Neuronal stem cell (in vitro differentiated cells): ENCODE measurements around the gene PTPRE.

ENCODE experiments used
- DNase-seq: peaks from one replicate; pipeline ENCODE4 v3.0.0-alpha.2; 2013; ENCODE audit warnings: low spot score
- H2AFZ ChIP-seq: one replicate; pipeline ENCODE4 v1.6.1; 2013; ENCODE audit warnings: mild to moderate bottlenecking, low read length, inconsistent platforms
- H2AK5ac ChIP-seq: 2 replicates; pipeline ENCODE4 v1.6.1; 2013; ENCODE audit warnings: low read depth, mild to moderate bottlenecking, inconsistent platforms, low read length, moderate library complexity, mixed read lengths
- H2BK120ac ChIP-seq: 2 replicates; pipeline ENCODE4 v1.6.1; 2013; ENCODE audit warnings: low read depth, mild to moderate bottlenecking, inconsistent platforms, low read length, moderate library complexity, mixed read lengths
- H2BK12ac ChIP-seq: one replicate; pipeline ENCODE4 v1.6.1; 2013; ENCODE audit warnings: low read length, inconsistent platforms
- H2BK15ac ChIP-seq: 2 replicates; pipeline ENCODE4 v1.6.1; 2013; ENCODE audit warnings: mild to moderate bottlenecking, low read length, inconsistent platforms, mixed read lengths
- H2BK5ac ChIP-seq: one replicate; pipeline ENCODE4 v1.6.1; 2013; ENCODE audit warnings: inconsistent platforms, mild to moderate bottlenecking, low read length, moderate library complexity
- H3K14ac ChIP-seq: one replicate; pipeline ENCODE4 v1.6.1; 2013; ENCODE audit warnings: low read length, inconsistent platforms
- H3K18ac ChIP-seq: 2 replicates; pipeline ENCODE4 v1.6.1; 2013; ENCODE audit warnings: low read length, inconsistent platforms
- H3K23ac ChIP-seq: 2 replicates; pipeline ENCODE4 v1.6.1; 2013; ENCODE audit warnings: low read depth, mild to moderate bottlenecking, mixed read lengths, low read length, inconsistent platforms; ENCODE audit not compliant: poor library complexity
- H3K27ac ChIP-seq: replicated peaks from 3 replicates; pipeline ENCODE4 v1.5.1; 2013; ENCODE audit warnings: low read length, inconsistent platforms
- H3K27me3 ChIP-seq, 3 experiments: 2 replicates each; pipeline ENCODE4 v1.6.1; 2013; ENCODE audit warnings: low read length in 3 of 3, mild to moderate bottlenecking in 2 of 3, inconsistent platforms in 1 of 3, low read depth in 1 of 3, mixed read lengths in 1 of 3, moderate library complexity in 1 of 3; ENCODE audit not compliant: control insufficient read depth in 3 of 3, insufficient read depth in 3 of 3
- H3K36me3 ChIP-seq, 2 donors: replicated peaks in 1 of 2; 2 replicates each; pipeline ENCODE4 v1.6.1; 2013; ENCODE audit warnings: low read length in 2 of 2; ENCODE audit not compliant: control insufficient read depth in 2 of 2, insufficient read depth in 2 of 2
- H3K4ac ChIP-seq: 2 replicates; pipeline ENCODE4 v1.6.1; 2013; ENCODE audit warnings: inconsistent platforms, mild to moderate bottlenecking, low read length, moderate library complexity
- H3K4me1 ChIP-seq, 2 donors: 1 replicate in 1 of 2; 2 replicates in 1 of 2; pipeline ENCODE4 v1.6.1; 2013; ENCODE audit warnings: low read length in 2 of 2, low read depth in 1 of 2; ENCODE audit not compliant: control insufficient read depth in 2 of 2, insufficient read depth in 1 of 2
- H3K4me2 ChIP-seq: one replicate; pipeline ENCODE4 v1.6.1; 2013; ENCODE audit warnings: mild to moderate bottlenecking, low read length, inconsistent platforms; ENCODE audit not compliant: insufficient read depth, poor library complexity, severe bottlenecking
- H3K4me3 ChIP-seq, 2 donors: 2 replicates each; pipeline ENCODE4 v1.5.1; 2013; ENCODE audit warnings: low read length in 2 of 2, mild to moderate bottlenecking in 2 of 2, inconsistent platforms in 1 of 2, moderate library complexity in 1 of 2
- H3K79me1 ChIP-seq: one replicate; pipeline ENCODE4 v1.6.1; 2013; ENCODE audit warnings: low read depth, mild to moderate bottlenecking, inconsistent platforms, low read length, moderate library complexity
- H3K9ac ChIP-seq: one replicate; pipeline ENCODE4 v1.6.1; 2013; ENCODE audit warnings: mild to moderate bottlenecking, low read depth, low read length, inconsistent platforms; ENCODE audit not compliant: poor library complexity
- H3K9me3 ChIP-seq, 2 donors: replicated peaks in 1 of 2; 2 replicates each; pipeline versions ENCODE3 to v1.6.1; 2013; ENCODE audit warnings: low read length in 2 of 2, mild to moderate bottlenecking in 2 of 2, inconsistent platforms in 1 of 2, low read depth in 1 of 2, mixed read lengths in 1 of 2, moderate library complexity in 1 of 2; ENCODE audit not compliant: control insufficient read depth in 2 of 2, insufficient read depth in 1 of 2
- H4K8ac ChIP-seq: one replicate; pipeline ENCODE4 v1.6.1; 2013; ENCODE audit warnings: low read depth, mild to moderate bottlenecking, inconsistent platforms, low read length, moderate library complexity
- H4K91ac ChIP-seq: one replicate; pipeline ENCODE4 v1.6.1; 2013; ENCODE audit warnings: low read length, low read depth, mild to moderate bottlenecking, inconsistent platforms; ENCODE audit not compliant: poor library complexity
- WGBS, 2 donors: extraction: QIAGEN DNeasy Blood & Tissue Kit; methylation state at CpG; one replicate each; pipeline ENCODE4 v1.1.7; 2013; ENCODE audit warnings: missing lambda C conversion rate in 2 of 2, mixed read lengths in 1 of 2; ENCODE audit not compliant: insufficient read length in 2 of 2, insufficient replicate concordance in 1 of 2; ENCODE audit errors: extremely low coverage in 2 of 2; 5-methylcytosine and 5-hydroxymethylcytosine counted together

The PTPRE gene

GRCh38 chr10:128068398-128069285 is 161.7 kb downstream of the PTPRE start:
- no peak overlapping the region for H3K4ac ChIP-seq
- H3K27ac ChIP-seq, result no peak overlapping the region
- DNase-seq, result no peak
- peaks cover 0 to 7% of the 10 kb centered on the region in 2 donors for H3K9me3 ChIP-seq
- no peak overlapping the region for H2AK5ac ChIP-seq
- no peak overlapping the region for H4K91ac ChIP-seq
- H3K79me1 ChIP-seq, result peaks cover 5% of the 10 kb centered on the region
- H4K8ac ChIP-seq, result no peak overlapping the region
- no peak overlapping the region for H2BK120ac ChIP-seq
- WGBS, 2 donors, result no CpG with 5 or more reads among the region's 19 CpGs
- peaks cover 0 to 6% (median 3%) of the 10 kb centered on the region in 3 experiments for H3K27me3 ChIP-seq
- no peak overlapping the region for H2BK5ac ChIP-seq
- peaks cover 2 to 10% of the 10 kb centered on the region in 2 donors for H3K4me1 ChIP-seq
- no peak overlapping the region for H3K23ac ChIP-seq
- H3K4me3 ChIP-seq, result no peak overlapping the region
- no peak overlapping the region for H3K18ac ChIP-seq
- H3K14ac ChIP-seq, result no peak overlapping the region
- no peak overlapping the region for H2BK15ac ChIP-seq
- no peak overlapping the region for H3K4me2 ChIP-seq
- no peak overlapping the region for H2BK12ac ChIP-seq
- no peak overlapping the region for H2AFZ ChIP-seq
- peaks cover 0 to 6% of the 10 kb centered on the region in 2 donors for H3K36me3 ChIP-seq
- no peak overlapping the region for H3K9ac ChIP-seq

- H2AFZ ChIP-seq, result peak overlapping the region; percentile 7
- H4K91ac ChIP-seq, result no peak overlapping the region
- no peak overlapping the region for H3K9ac ChIP-seq
- H4K8ac ChIP-seq, result no peak overlapping the region
- H3K79me1 ChIP-seq, result peaks cover 5% of the 10 kb centered on the region
- H3K9me3 ChIP-seq, result peaks cover 0 to 7% of the 10 kb centered on the region in 2 donors
- H3K4ac ChIP-seq, result no peak overlapping the region
- peak overlapping the region; percentile 26 for H3K23ac ChIP-seq
- WGBS, 2 donors, result no CpG with 5 or more reads among the region's 28 CpGs
- no peak overlapping the region for H2BK5ac ChIP-seq
- no peak overlapping the region for H3K18ac ChIP-seq
- DNase-seq, result peak; percentile 74
- no peak overlapping the region for H2BK120ac ChIP-seq
- peaks cover 0 to 4% of the 10 kb centered on the region in 2 donors for H3K4me1 ChIP-seq
- peaks cover 0 to 6% (median 3%) of the 10 kb centered on the region in 3 experiments for H3K27me3 ChIP-seq
- H3K4me3 ChIP-seq, result peak overlapping the region in 1 of 2 donors; percentile 9
- no peak overlapping the region for H3K4me2 ChIP-seq
- peak overlapping the region; percentile 12 for H3K14ac ChIP-seq
- H3K36me3 ChIP-seq, result peaks cover 0 to 6% of the 10 kb centered on the region in 2 donors
- no peak overlapping the region for H2BK15ac ChIP-seq
- no peak overlapping the region for H2AK5ac ChIP-seq
- no peak overlapping the region for H3K27ac ChIP-seq
- H2BK12ac ChIP-seq, result peak overlapping the region; percentile 5
Observed at GRCh38 chr10:128069351-128070051, 162.6 kb downstream of the PTPRE start.

GRCh38 chr10:128070161-128070560 is 163.3 kb downstream of the PTPRE start:
- Histone ChIP-seq H3K27me3 (peaks cover 0 to 6% (median 3%) of the 10 kb centered on the region in 3 experiments), H3K4me1 (peaks cover 0 to 4% of the 10 kb centered on the region in 2 donors), H3K27ac (no peak overlapping the region), H3K4me2 (no peak overlapping the region), H2AK5ac (no peak overlapping the region), H2BK15ac (no peak overlapping the region), H3K4me3 (no peak overlapping the region), H3K4ac (no peak overlapping the region), H3K14ac (peak overlapping the region; percentile 12), H3K79me1 (peaks cover 5% of the 10 kb centered on the region), H3K36me3 (peaks cover 0 to 6% of the 10 kb centered on the region in 2 donors), H2BK12ac (peak overlapping the region; percentile 5), H4K8ac (no peak overlapping the region), H3K23ac (no peak overlapping the region), H2AFZ (no peak overlapping the region), H2BK5ac (no peak overlapping the region), H3K9me3 (peaks cover 0 to 7% of the 10 kb centered on the region in 2 donors), H2BK120ac (no peak overlapping the region), H3K9ac (no peak overlapping the region), H4K91ac (no peak overlapping the region), H3K18ac (no peak overlapping the region)
- no CpG with 5 or more reads among the region's 10 CpGs for WGBS, 2 donors
- DNase-seq, result no peak
